Measurements from ENCODE around the gene FASN. TPM values are rescaled to one million over a fixed set of nuclear protein-coding genes. Genes with fewer than 3 reads are reported as not detected.

Gene FASN
- polyA plus RNA-seq, 1 experiment, result 11.3 TPM

- DNase-seq (ENCODE audit: low read depth), result no peak
- no peaks in the 10 kb centered on the region for H3K27me3 ChIP-seq (ENCODE audit: control insufficient read depth, insufficient read depth, low read length)
- no peak for TF ChIP-seq CTCF (IDR thresholded peaks at IDR 0.05; ENCODE audit: insufficient read depth, low read depth, low read length)
- CTCF ChIA-PET, result interaction anchor here (0.6 to 1.5 kb wide), 3 partner anchors 11 to 37 kb away, joined by 3 to 6 read pairs (median 3); no protein-coding TSS in a partner anchor
- H3K36me3 ChIP-seq (ENCODE audit: control insufficient read depth, insufficient read depth, low read length), result peaks cover 4% of the 10 kb centered on the region
- H3K4me3 ChIP-seq (ENCODE audit: low read depth, low read length), result no peak overlapping the region
- POLR2A ChIA-PET, result no interaction called here
These were observed 19.4 kb upstream of the FASN start for GRCh38 chr17:82117139-82118090.

GRCh38 chr17:82116246-82116645, 18.2 kb upstream of the FASN start:
- DNase-seq (ENCODE audit: low read depth), result no peak
- POLR2A ChIA-PET, result no interaction called here
- CTCF ChIA-PET, result interaction anchor here (1.2 kb wide), 1 partner anchor 38 kb away, joined by 3 read pairs; no protein-coding TSS in a partner anchor
- H3K36me3 ChIP-seq (ENCODE audit: control insufficient read depth, insufficient read depth, low read length), result peaks cover 3% of the 10 kb centered on the region
- no peak overlapping the region for H3K4me3 ChIP-seq (ENCODE audit: low read depth, low read length)
- no peak for TF ChIP-seq CTCF (IDR thresholded peaks at IDR 0.05; ENCODE audit: insufficient read depth, low read depth, low read length)
- H3K27me3 ChIP-seq (ENCODE audit: control insufficient read depth, insufficient read depth, low read length), result no peaks in the 10 kb centered on the region

- Histone ChIP-seq H3K27me3 (ENCODE audit: control insufficient read depth, insufficient read depth, low read length) (no peaks in the 10 kb centered on the region), H3K36me3 (ENCODE audit: control insufficient read depth, insufficient read depth, low read length) (peaks cover 3% of the 10 kb centered on the region), H3K4me3 (ENCODE audit: low read depth, low read length) (no peak overlapping the region)
- ChIA-PET POLR2A (no interaction called here), CTCF (interaction anchor here (1.4 kb wide), 1 partner anchor 85 kb away, joined by 6 read pairs; no protein-coding TSS in a partner anchor)
- no peak for DNase-seq (ENCODE audit: low read depth)
- TF ChIP-seq CTCF (IDR thresholded peaks at IDR 0.05; ENCODE audit: insufficient read depth, low read depth, low read length), result no peak
These were observed 16.8 kb upstream of the FASN start for GRCh38 chr17:82114872-82115271.

- TF ChIP-seq CTCF (IDR thresholded peaks at IDR 0.05; ENCODE audit: insufficient read depth, low read depth, low read length), result no peak
- Histone ChIP-seq H3K36me3 (ENCODE audit: control insufficient read depth, insufficient read depth, low read length) (peaks cover 3% of the 10 kb centered on the region), H3K27me3 (ENCODE audit: control insufficient read depth, insufficient read depth, low read length) (no peaks in the 10 kb centered on the region), H3K4me3 (ENCODE audit: low read depth, low read length) (no peak overlapping the region)
- ChIA-PET POLR2A (no interaction called here), CTCF (interaction anchor here (1.4 kb wide), 1 partner anchor 84 kb away, joined by 6 read pairs; no protein-coding TSS in a partner anchor)
- DNase-seq (ENCODE audit: low read depth), result no peak
These were observed 16.4 kb upstream of the FASN start for GRCh38 chr17:82114447-82114846.

- CTCF ChIA-PET, result interaction anchor here (1.4 kb wide), 1 partner anchor 84 kb away, joined by 6 read pairs; no protein-coding TSS in a partner anchor
These were observed 15.9 kb upstream of the FASN start for GRCh38 chr17:82113941-82114340.

More at GRCh38 chr17:82113941-82114340, 15.9 kb upstream of the FASN start:
- Histone ChIP-seq H3K27me3 (ENCODE audit: control insufficient read depth, insufficient read depth, low read length) (no peaks in the 10 kb centered on the region), H3K4me3 (ENCODE audit: low read depth, low read length) (no peak overlapping the region), H3K36me3 (ENCODE audit: control insufficient read depth, insufficient read depth, low read length) (peaks cover 3% of the 10 kb centered on the region)
- POLR2A ChIA-PET, result no interaction called here
- no peak for TF ChIP-seq CTCF (IDR thresholded peaks at IDR 0.05; ENCODE audit: insufficient read depth, low read depth, low read length)
- no peak for DNase-seq (ENCODE audit: low read depth)
